ENCODE measurements around the gene MECP2. TPM values are rescaled to one million over a fixed set of nuclear protein-coding genes. Genes with fewer than 3 reads are reported as not detected.

Gene MECP2
- total and polyA plus RNA-seq, 10 of the 15 experiments (the other 5 are each of a cell fraction or from before 2014, with no cell fraction given) = 1.3 to 32.7 (median 13.7) TPM

GRCh38 chrX:154084449-154085300 lies 12.8 kb downstream of the MECP2 start:
- Histone ChIP-seq H3K36me3 (ENCODE audit: control insufficient read depth in 2 of 2, insufficient read depth in 2 of 2, low read length in 1 of 2) (no peaks in the 10 kb centered on the region; a peak in 2 of 4 replicates), H3K9ac (ENCODE audit: control insufficient read depth, insufficient read depth, low read length) (no peak overlapping the region), H3K27ac (ENCODE audit: control insufficient read depth, insufficient read depth) (no peak overlapping the region), H3K27me3 (replicated peaks in 1 of 2; ENCODE audit: control insufficient read depth in 2 of 2, insufficient read depth in 2 of 2, low read length in 1 of 2) (no peaks in the 10 kb centered on the region), H2AFZ (ENCODE audit: control insufficient read depth, low read depth, low read length) (no peak overlapping the region), H3K4me3 (no peak overlapping the region), H3K4me2 (ENCODE audit: control insufficient read depth, insufficient read depth) (no peak overlapping the region), H3K4me1 (ENCODE audit: control insufficient read depth, insufficient read depth, low read length) (no peaks in the 10 kb centered on the region), H4K20me1 (ENCODE audit: control insufficient read depth, insufficient read depth) (0 out of 2 replicates have a peak, but pooled peaks cover 5% of the 10 kb centered on the region), H3K9me3 (replicated peaks; ENCODE audit: control insufficient read depth, insufficient read depth, low read length) (no peaks in the 10 kb centered on the region), H3K79me2 (ENCODE audit: control insufficient read depth, insufficient read depth, low read length) (peaks cover 15% of the 10 kb centered on the region)
- POLR2A ChIA-PET = no interaction called here
- DNase-seq (ENCODE audit: low read depth, low spot score) (no peak), FAIRE-seq (no peak), ATAC-seq (no peak)
- in situ Hi-C loops (cut with MboI) = no loop called here
- RAD21 ChIA-PET (ENCODE audit: unreplicated experiment) = no interaction called here
- intact Hi-C loops (cut with micrococcal nuclease; ENCODE audit: unreplicated experiment) = no loop called here
- CTCF ChIA-PET = no interaction called here
- WGBS (ENCODE audit: insufficient coverage, insufficient replicate concordance, low lambda C conversion rate, missing lambda C conversion rate) = 47% methylated on average over 7 of the region's 7 CpGs
- BruUV-seq (replicated peaks) = no TSS peak
- SMC1A ChIA-PET (ENCODE audit: uncharacterized antibody, unreplicated experiment) = no interaction called here
- TF ChIP-seq CHD1 (IDR thresholded peaks at IDR 0.05; ENCODE audit: low read depth, low read length) (no peak), MLLT1 (IDR thresholded peaks at IDR 0.05) (no peak), EGR1 (IDR thresholded peaks at IDR 0.05; ENCODE audit: borderline replicate concordance in 1 of 2, low read depth in 2 of 2, low read length in 2 of 2) (no peak), MEF2B (IDR thresholded peaks at IDR 0.05; ENCODE audit: partially characterized antibody, poor library complexity, severe bottlenecking) (no peak), MYB (IDR thresholded peaks at IDR 0.05; ENCODE audit: borderline replicate concordance, low read depth, low read length) (no peak), ZNF687 (IDR thresholded peaks at IDR 0.05) (no peak), NFIC (IDR thresholded peaks at IDR 0.05; ENCODE audit: low read depth, low read length) (no peak), SMC3 (IDR thresholded peaks at IDR 0.05; ENCODE audit: borderline replicate concordance, low read length) (no peak), CREB1 (IDR thresholded peaks at IDR 0.05; ENCODE audit: low read depth) (no peak), E2F8 (IDR thresholded peaks at IDR 0.05; ENCODE audit: low read depth, partially characterized antibody) (no peak), KLF5 (IDR thresholded peaks at IDR 0.05; ENCODE audit: partially characterized antibody) (no peak), STAT1 (conservative IDR thresholded peaks at IDR 0.05) (no peak), WRNIP1 (IDR thresholded peaks at IDR 0.05; ENCODE audit: borderline replicate concordance, low read depth, low read length) (no peak), FOXK2 (IDR thresholded peaks at IDR 0.05) (no peak)
- TF ChIP-seq, protein P1, sequence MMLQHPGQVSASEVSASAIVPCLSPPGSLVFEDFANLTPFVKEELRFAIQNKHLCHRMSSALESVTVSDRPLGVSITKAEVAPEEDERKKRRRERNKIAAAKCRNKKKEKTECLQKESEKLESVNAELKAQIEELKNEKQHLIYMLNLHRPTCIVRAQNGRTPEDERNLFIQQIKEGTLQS (IDR thresholded peaks at IDR 0.05; ENCODE audit: borderline replicate concordance, extremely low read depth, low read depth, low read length) = no peak

Data from GM12878 (cell line).